ENCODE measurements around the gene SLC12A5. TPM values are rescaled to one million over a fixed set of nuclear protein-coding genes. Genes with fewer than 3 reads are reported as not detected.

Gene SLC12A5
- total RNA-seq, 4 donors from 2014 or later = not detected

DNA sequence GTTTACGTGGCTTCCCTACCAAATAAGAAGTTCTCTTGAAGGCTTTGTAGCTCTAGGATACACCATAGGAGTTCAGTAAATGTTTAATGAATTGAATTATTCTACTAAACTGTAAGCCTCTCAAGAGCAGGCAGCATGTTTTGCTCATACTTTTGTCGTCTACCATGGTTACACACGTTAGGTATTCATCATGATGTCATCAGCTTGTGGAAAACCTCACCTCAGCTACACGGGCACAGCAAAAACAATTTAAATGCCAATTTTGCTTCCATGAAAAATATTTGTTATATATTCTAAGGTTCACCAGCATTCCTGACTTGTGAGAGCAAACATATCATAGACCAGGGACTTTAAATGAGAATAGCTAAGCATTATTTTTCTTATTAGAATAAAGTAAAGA, 44.0 kb downstream of the SLC12A5 start:
- peaks cover 0 to 61% of the 10 kb centered on the region in 2 donors for H3K36me3 ChIP-seq
- no peak for ATAC-seq
- no peaks in the 10 kb centered on the region for H3K27me3 ChIP-seq
- no peak overlapping the region for H3K27ac ChIP-seq
- TF ChIP-seq POLR2A (IDR thresholded peaks at IDR 0.05) (no peak), POLR2AphosphoS5 (IDR thresholded peaks at IDR 0.05) (no peak), EP300 (IDR thresholded peaks at IDR 0.05) (no peak)
- TF ChIP-seq, protein P1, sequence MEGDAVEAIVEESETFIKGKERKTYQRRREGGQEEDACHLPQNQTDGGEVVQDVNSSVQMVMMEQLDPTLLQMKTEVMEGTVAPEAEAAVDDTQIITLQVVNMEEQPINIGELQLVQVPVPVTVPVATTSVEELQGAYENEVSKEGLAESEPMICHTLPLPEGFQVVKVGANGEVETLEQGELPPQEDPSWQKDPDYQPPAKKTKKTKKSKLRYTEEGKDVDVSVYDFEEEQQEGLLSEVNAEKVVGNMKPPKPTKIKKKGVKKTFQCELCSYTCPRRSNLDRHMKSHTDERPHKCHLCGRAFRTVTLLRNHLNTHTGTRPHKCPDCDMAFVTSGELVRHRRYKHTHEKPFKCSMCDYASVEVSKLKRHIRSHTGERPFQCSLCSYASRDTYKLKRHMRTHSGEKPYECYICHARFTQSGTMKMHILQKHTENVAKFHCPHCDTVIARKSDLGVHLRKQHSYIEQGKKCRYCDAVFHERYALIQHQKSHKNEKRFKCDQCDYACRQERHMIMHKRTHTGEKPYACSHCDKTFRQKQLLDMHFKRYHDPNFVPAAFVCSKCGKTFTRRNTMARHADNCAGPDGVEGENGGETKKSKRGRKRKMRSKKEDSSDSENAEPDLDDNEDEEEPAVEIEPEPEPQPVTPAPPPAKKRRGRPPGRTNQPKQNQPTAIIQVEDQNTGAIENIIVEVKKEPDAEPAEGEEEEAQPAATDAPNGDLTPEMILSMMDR (IDR thresholded peaks at IDR 0.05) = no peak
- no peaks in the 10 kb centered on the region for H3K9me3 ChIP-seq
- 69 to 77% methylated on average over 4 of the region's 4 CpGs for WGBS, 2 donors (ENCODE audit: low coverage in 1 of 2)
- H3K4me3 ChIP-seq = no peak overlapping the region
- H3K4me1 ChIP-seq = no peaks in the 10 kb centered on the region

- H3K27ac ChIP-seq = no peak overlapping the region
- no peaks in the 10 kb centered on the region for H3K27me3 ChIP-seq
- H3K4me3 ChIP-seq = no peak overlapping the region
- 70 to 95% methylated on average over 3 of the region's 3 CpGs for WGBS, 2 donors (ENCODE audit: low coverage in 1 of 2)
- peaks cover 0 to under 1% (median 0%) of the 10 kb centered on the region in 3 donors for H3K4me1 ChIP-seq
- no peak for ATAC-seq
- peaks cover 0 to 61% of the 10 kb centered on the region in 2 donors for H3K36me3 ChIP-seq
- TF ChIP-seq POLR2A (IDR thresholded peaks at IDR 0.05) (no peak), POLR2AphosphoS5 (IDR thresholded peaks at IDR 0.05) (no peak), EP300 (IDR thresholded peaks at IDR 0.05) (no peak)
- TF ChIP-seq, protein P1 (IDR thresholded peaks at IDR 0.05) = no peak
- H3K9me3 ChIP-seq = no peaks in the 10 kb centered on the region
Observed at GRCh38 chr20:46073443-46073842, 44.4 kb downstream of the SLC12A5 start.

- no peak overlapping the region for H3K27ac ChIP-seq
- 49 to 70% methylated on average over 2 of the region's 3 CpGs for WGBS, 2 donors (ENCODE audit: low coverage in 1 of 2)
- H3K27me3 ChIP-seq = no peaks in the 10 kb centered on the region
- H3K4me1 ChIP-seq = peaks cover 0 to 6% (median 0%) of the 10 kb centered on the region in 3 donors
- no peaks in the 10 kb centered on the region for H3K9me3 ChIP-seq
- H3K4me3 ChIP-seq = no peak overlapping the region
- peaks cover 0 to 61% of the 10 kb centered on the region in 2 donors for H3K36me3 ChIP-seq
- TF ChIP-seq, protein P1 (IDR thresholded peaks at IDR 0.05) = no peak
- no peak for ATAC-seq
Observed at GRCh38 chr20:46074006-46074405, 45.0 kb downstream of the SLC12A5 start.

- no peak overlapping the region for H3K27ac ChIP-seq
- ATAC-seq = no peak
- H3K4me1 ChIP-seq = peaks cover 0 to 34% (median 10%) of the 10 kb centered on the region in 3 donors
- no peaks in the 10 kb centered on the region for H3K27me3 ChIP-seq
- H3K36me3 ChIP-seq = peaks cover 0 to 49% of the 10 kb centered on the region in 2 donors
- TF ChIP-seq EP300 (IDR thresholded peaks at IDR 0.05) (no peak), POLR2AphosphoS5 (IDR thresholded peaks at IDR 0.05) (no peak), POLR2A (IDR thresholded peaks at IDR 0.05) (no peak)
- TF ChIP-seq, protein P1 (IDR thresholded peaks at IDR 0.05) = no peak
- no peak overlapping the region for H3K4me3 ChIP-seq
- 69 to 81% methylated on average over 2 to 7 of the region's 7 CpGs for WGBS, 2 donors (ENCODE audit: low coverage in 1 of 2)
- H3K9me3 ChIP-seq = no peaks in the 10 kb centered on the region
Observed at GRCh38 chr20:46076806-46077205, 47.8 kb downstream of the SLC12A5 start.

- TF ChIP-seq, protein P1 (IDR thresholded peaks at IDR 0.05) = no peak
- TF ChIP-seq EP300 (IDR thresholded peaks at IDR 0.05) = no peak
- TF ChIP-seq POLR2A (IDR thresholded peaks at IDR 0.05) = no peak
- no peak for TF ChIP-seq POLR2AphosphoS5 (IDR thresholded peaks at IDR 0.05)
- no peaks in the 10 kb centered on the region for H3K27me3 ChIP-seq
- 80 to 90% methylated on average over 7 to 8 of the region's 8 CpGs for WGBS, 2 donors (ENCODE audit: low coverage in 1 of 2)
Observed at GRCh38 chr20:46077642-46078305, 48.8 kb downstream of the SLC12A5 start.

More at GRCh38 chr20:46077642-46078305, 48.8 kb downstream of the SLC12A5 start:
- Histone ChIP-seq H3K4me3 (no peak overlapping the region), H3K9me3 (no peaks in the 10 kb centered on the region), H3K4me1 (peaks cover 0 to 44% (median 13%) of the 10 kb centered on the region in 3 donors), H3K36me3 (peaks cover 0 to 49% of the 10 kb centered on the region in 2 donors), H3K27ac (no peak overlapping the region)
- ATAC-seq = no peak

All from gastroesophageal sphincter (tissue), 4 donors.